Measurements from ENCODE around the gene ALOXE3.

The ALOXE3 gene

DNA sequence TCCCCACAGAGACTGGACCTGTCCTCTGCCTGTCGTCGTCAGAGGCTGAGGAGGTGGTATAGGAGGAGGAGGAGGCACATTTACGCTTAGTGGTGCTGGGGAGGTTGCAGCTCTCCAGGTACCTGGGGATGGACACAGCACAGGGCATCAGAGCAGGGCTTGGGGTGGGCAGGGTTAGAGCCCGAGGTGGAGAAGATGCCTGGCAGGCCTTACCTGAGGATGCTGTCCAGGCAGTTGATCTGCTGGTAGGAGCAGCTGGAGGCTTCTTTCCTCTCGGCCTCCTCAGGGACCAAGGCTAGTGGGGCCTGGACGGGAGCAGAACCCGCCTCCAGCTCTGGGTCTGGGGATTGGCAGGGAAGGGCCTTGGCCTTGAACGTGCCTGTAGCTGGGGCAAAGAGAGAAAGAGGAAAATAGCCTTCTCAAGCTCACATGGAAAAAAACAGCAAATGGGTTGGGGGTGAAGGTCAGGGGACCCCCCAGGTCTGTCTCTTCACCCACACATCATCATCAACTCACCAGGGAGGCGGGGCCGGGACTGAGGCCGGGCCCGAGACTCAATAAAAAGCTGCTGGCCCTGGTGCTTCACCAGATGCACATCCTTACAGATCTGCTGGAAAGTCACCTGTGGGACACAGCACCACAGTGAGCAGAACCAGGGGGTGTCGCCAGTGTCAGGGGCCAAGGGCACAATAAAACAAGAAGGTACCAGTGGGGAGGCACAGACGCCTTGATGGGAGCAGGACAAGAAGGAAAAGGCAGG lies 28.2 kb upstream of the ALOXE3 start:
- Histone ChIP-seq H3K9me3 (ENCODE audit: control insufficient read depth, low read length) (no peaks in the 10 kb centered on the region), H3K4me1 (ENCODE audit: control insufficient read depth, insufficient read depth, low read length, poor library complexity, severe bottlenecking) (peaks cover 4% of the 10 kb centered on the region), H3K36me3 (ENCODE audit: control insufficient read depth, insufficient read depth, low read length) (peaks cover 82% of the 10 kb centered on the region), H3K4me3 (ENCODE audit: extremely low read depth, insufficient read depth, low read length, poor library complexity, severe bottlenecking) (no peak overlapping the region), H3K27ac (ENCODE audit: low read depth, low read length, severe bottlenecking) (no peak overlapping the region)
- 98% methylated on average over 5 to 12 of the region's 14 CpGs for WGBS, 2 experiments (ENCODE audit: insufficient coverage in 2 of 2)

DNA sequence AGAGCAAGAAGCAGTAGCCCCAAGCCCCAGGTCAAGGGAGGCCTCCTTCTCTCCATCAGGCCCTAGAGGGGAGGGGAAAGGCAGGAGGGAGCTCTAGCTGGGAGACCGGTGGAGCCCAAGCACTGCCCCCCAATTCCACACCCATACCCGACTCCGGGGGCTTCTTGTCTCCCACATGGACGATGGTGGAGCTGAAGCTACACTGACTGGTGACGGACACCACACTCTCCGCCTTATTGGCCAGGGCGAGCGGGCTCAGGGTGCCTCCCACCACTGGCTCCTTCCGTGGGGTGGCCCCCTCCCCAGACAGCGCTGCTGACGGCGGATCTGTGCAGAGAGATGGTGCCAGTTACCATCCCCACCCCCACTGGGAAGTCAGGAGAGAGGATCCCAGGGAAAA lies 27.5 kb upstream of the ALOXE3 start:
- H3K4me3 ChIP-seq (ENCODE audit: extremely low read depth, insufficient read depth, low read length, poor library complexity, severe bottlenecking): no peak overlapping the region
- peaks cover 88% of the 10 kb centered on the region for H3K36me3 ChIP-seq (ENCODE audit: control insufficient read depth, insufficient read depth, low read length)
- no peak overlapping the region for H3K27ac ChIP-seq (ENCODE audit: low read depth, low read length, severe bottlenecking)
- peaks cover 4% of the 10 kb centered on the region for H3K4me1 ChIP-seq (ENCODE audit: control insufficient read depth, insufficient read depth, low read length, poor library complexity, severe bottlenecking)
- no peaks in the 10 kb centered on the region for H3K9me3 ChIP-seq (ENCODE audit: control insufficient read depth, low read length)
- WGBS, 2 experiments (ENCODE audit: insufficient coverage in 2 of 2): 100% methylated on average over 4 of the region's 12 CpGs

- 95% methylated on average over 12 of the region's 15 CpGs for WGBS, 2 experiments (ENCODE audit: insufficient coverage in 2 of 2)
- Histone ChIP-seq H3K4me3 (ENCODE audit: extremely low read depth, insufficient read depth, low read length, poor library complexity, severe bottlenecking) (no peak overlapping the region), H3K36me3 (ENCODE audit: control insufficient read depth, insufficient read depth, low read length) (peaks cover 88% of the 10 kb centered on the region), H3K4me1 (ENCODE audit: control insufficient read depth, insufficient read depth, low read length, poor library complexity, severe bottlenecking) (no peaks in the 10 kb centered on the region), H3K27ac (ENCODE audit: low read depth, low read length, severe bottlenecking) (no peak overlapping the region), H3K9me3 (ENCODE audit: control insufficient read depth, low read length) (no peaks in the 10 kb centered on the region)
These were observed 26.3 kb upstream of the ALOXE3 start for GRCh38 chr17:8144401-8145231.

- Histone ChIP-seq H3K9me3 (ENCODE audit: control insufficient read depth, low read length) (no peaks in the 10 kb centered on the region), H3K27ac (ENCODE audit: low read depth, low read length, severe bottlenecking) (no peak overlapping the region), H3K4me1 (ENCODE audit: control insufficient read depth, insufficient read depth, low read length, poor library complexity, severe bottlenecking) (no peaks in the 10 kb centered on the region), H3K36me3 (ENCODE audit: control insufficient read depth, insufficient read depth, low read length) (peaks cover 82% of the 10 kb centered on the region), H3K4me3 (ENCODE audit: extremely low read depth, insufficient read depth, low read length, poor library complexity, severe bottlenecking) (no peak overlapping the region)
- WGBS, 2 experiments (ENCODE audit: insufficient coverage in 2 of 2): 98 to 99% methylated on average over 16 to 19 of the region's 22 CpGs
These were observed 25.5 kb upstream of the ALOXE3 start for GRCh38 chr17:8143581-8144400.

- H3K27ac ChIP-seq (ENCODE audit: low read depth, low read length, severe bottlenecking): no peak overlapping the region
- WGBS, 2 experiments (ENCODE audit: insufficient coverage in 2 of 2): 95 to 98% methylated on average over 8 to 14 of the region's 15 CpGs
- peaks cover 74% of the 10 kb centered on the region for H3K36me3 ChIP-seq (ENCODE audit: control insufficient read depth, insufficient read depth, low read length)
- no peak overlapping the region for H3K4me3 ChIP-seq (ENCODE audit: extremely low read depth, insufficient read depth, low read length, poor library complexity, severe bottlenecking)
- peaks cover under 1% of the 10 kb centered on the region for H3K4me1 ChIP-seq (ENCODE audit: control insufficient read depth, insufficient read depth, low read length, poor library complexity, severe bottlenecking)
- no peaks in the 10 kb centered on the region for H3K9me3 ChIP-seq (ENCODE audit: control insufficient read depth, low read length)
These were observed 24.7 kb upstream of the ALOXE3 start for GRCh38 chr17:8142887-8143580.

- no peak overlapping the region for H3K27ac ChIP-seq (ENCODE audit: low read depth, low read length, severe bottlenecking)
- H3K4me1 ChIP-seq (ENCODE audit: control insufficient read depth, insufficient read depth, low read length, poor library complexity, severe bottlenecking): peaks cover 3% of the 10 kb centered on the region
- H3K36me3 ChIP-seq (ENCODE audit: control insufficient read depth, insufficient read depth, low read length): peaks cover 67% of the 10 kb centered on the region
- no peak overlapping the region for H3K4me3 ChIP-seq (ENCODE audit: extremely low read depth, insufficient read depth, low read length, poor library complexity, severe bottlenecking)
- no peaks in the 10 kb centered on the region for H3K9me3 ChIP-seq (ENCODE audit: control insufficient read depth, low read length)
- WGBS, 2 experiments (ENCODE audit: insufficient coverage in 2 of 2): 95 to 96% methylated on average over 15 to 22 of the region's 23 CpGs
These were observed 24.0 kb upstream of the ALOXE3 start for GRCh38 chr17:8142158-8142886.

GRCh38 chr17:8141741-8142140 lies 23.4 kb upstream of the ALOXE3 start:
- Histone ChIP-seq H3K36me3 (ENCODE audit: control insufficient read depth, insufficient read depth, low read length) (peaks cover 61% of the 10 kb centered on the region), H3K27ac (ENCODE audit: low read depth, low read length, severe bottlenecking) (no peak overlapping the region), H3K4me1 (ENCODE audit: control insufficient read depth, insufficient read depth, low read length, poor library complexity, severe bottlenecking) (peaks cover 3% of the 10 kb centered on the region), H3K4me3 (ENCODE audit: extremely low read depth, insufficient read depth, low read length, poor library complexity, severe bottlenecking) (no peak overlapping the region), H3K9me3 (ENCODE audit: control insufficient read depth, low read length) (no peaks in the 10 kb centered on the region)
- WGBS, 2 experiments (ENCODE audit: insufficient coverage in 2 of 2): 92 to 93% methylated on average over 9 to 10 of the region's 11 CpGs

DNA sequence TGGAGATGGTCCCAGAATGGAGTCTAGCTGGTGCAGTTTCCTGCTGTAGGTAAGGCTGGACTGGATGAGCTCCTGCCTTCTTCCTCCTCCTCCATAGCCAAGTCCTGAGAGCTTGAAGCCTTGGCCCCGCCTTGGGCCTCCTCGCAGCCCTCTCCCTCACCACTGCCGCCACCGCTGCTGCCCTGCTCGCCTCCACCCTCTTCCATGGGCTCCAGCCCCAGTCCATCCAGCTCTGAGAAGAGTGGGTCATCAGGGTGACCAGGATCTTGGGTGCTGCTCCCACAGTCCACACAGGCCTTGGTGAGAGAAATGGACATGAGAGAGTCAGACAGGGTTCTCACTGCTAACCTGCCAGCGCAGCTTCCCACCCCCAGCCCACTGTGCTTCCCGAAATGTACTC lies 22.7 kb upstream of the ALOXE3 start:
- no peak overlapping the region for H3K27ac ChIP-seq (ENCODE audit: low read depth, low read length, severe bottlenecking)
- H3K4me1 ChIP-seq (ENCODE audit: control insufficient read depth, insufficient read depth, low read length, poor library complexity, severe bottlenecking): peaks cover 3% of the 10 kb centered on the region
- peaks cover 54% of the 10 kb centered on the region for H3K36me3 ChIP-seq (ENCODE audit: control insufficient read depth, insufficient read depth, low read length)
- no peaks in the 10 kb centered on the region for H3K9me3 ChIP-seq (ENCODE audit: control insufficient read depth, low read length)
- no peak overlapping the region for H3K4me3 ChIP-seq (ENCODE audit: extremely low read depth, insufficient read depth, low read length, poor library complexity, severe bottlenecking)
- 95 to 100% methylated on average over 2 to 7 of the region's 7 CpGs for WGBS, 2 experiments (ENCODE audit: insufficient coverage in 2 of 2)

- peaks cover 47% of the 10 kb centered on the region for H3K36me3 ChIP-seq (ENCODE audit: control insufficient read depth, insufficient read depth, low read length)
- no peak overlapping the region for H3K27ac ChIP-seq (ENCODE audit: low read depth, low read length, severe bottlenecking)
- no peaks in the 10 kb centered on the region for H3K9me3 ChIP-seq (ENCODE audit: control insufficient read depth, low read length)
- peaks cover 3% of the 10 kb centered on the region for H3K4me1 ChIP-seq (ENCODE audit: control insufficient read depth, insufficient read depth, low read length, poor library complexity, severe bottlenecking)
- no peak overlapping the region for H3K4me3 ChIP-seq (ENCODE audit: extremely low read depth, insufficient read depth, low read length, poor library complexity, severe bottlenecking)
- 97 to 98% methylated on average over 6 to 8 of the region's 18 CpGs for WGBS, 2 experiments (ENCODE audit: insufficient coverage in 2 of 2)
These were observed 22.0 kb upstream of the ALOXE3 start for GRCh38 chr17:8140065-8141029.
